Stimulated activated CD8-positive, alpha-beta memory T cell treated with anti-CD3 and anti-CD28 coated beads, Interleukin-7, amount 100 ng/mL, for 1 hour (primary cell): ENCODE results near the gene ARHGAP44.

ENCODE experiments used
- DNase-seq, 2 donors: peaks; one replicate each; pipeline ENCODE4 v3.0.0-alpha.2; 2020; ENCODE audit warnings: low read depth in 2 of 2

The ARHGAP44 gene, protein sequence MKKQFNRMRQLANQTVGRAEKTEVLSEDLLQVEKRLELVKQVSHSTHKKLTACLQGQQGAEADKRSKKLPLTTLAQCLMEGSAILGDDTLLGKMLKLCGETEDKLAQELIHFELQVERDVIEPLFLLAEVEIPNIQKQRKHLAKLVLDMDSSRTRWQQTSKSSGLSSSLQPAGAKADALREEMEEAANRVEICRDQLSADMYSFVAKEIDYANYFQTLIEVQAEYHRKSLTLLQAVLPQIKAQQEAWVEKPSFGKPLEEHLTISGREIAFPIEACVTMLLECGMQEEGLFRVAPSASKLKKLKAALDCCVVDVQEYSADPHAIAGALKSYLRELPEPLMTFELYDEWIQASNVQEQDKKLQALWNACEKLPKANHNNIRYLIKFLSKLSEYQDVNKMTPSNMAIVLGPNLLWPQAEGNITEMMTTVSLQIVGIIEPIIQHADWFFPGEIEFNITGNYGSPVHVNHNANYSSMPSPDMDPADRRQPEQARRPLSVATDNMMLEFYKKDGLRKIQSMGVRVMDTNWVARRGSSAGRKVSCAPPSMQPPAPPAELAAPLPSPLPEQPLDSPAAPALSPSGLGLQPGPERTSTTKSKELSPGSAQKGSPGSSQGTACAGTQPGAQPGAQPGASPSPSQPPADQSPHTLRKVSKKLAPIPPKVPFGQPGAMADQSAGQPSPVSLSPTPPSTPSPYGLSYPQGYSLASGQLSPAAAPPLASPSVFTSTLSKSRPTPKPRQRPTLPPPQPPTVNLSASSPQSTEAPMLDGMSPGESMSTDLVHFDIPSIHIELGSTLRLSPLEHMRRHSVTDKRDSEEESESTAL

GRCh38 chr17:12789481-12790248 lies at the start of gene ARHGAP44:
ARHGAP44 (plus strand) TSS chr17:12789498; CDS start chr17:12789839, 341 bp downstream.
- no peak for DNase-seq

GRCh38 chr17:12739500-12739899 lies 49.8 kb upstream of the ARHGAP44 start:
- no peak for DNase-seq

DNA sequence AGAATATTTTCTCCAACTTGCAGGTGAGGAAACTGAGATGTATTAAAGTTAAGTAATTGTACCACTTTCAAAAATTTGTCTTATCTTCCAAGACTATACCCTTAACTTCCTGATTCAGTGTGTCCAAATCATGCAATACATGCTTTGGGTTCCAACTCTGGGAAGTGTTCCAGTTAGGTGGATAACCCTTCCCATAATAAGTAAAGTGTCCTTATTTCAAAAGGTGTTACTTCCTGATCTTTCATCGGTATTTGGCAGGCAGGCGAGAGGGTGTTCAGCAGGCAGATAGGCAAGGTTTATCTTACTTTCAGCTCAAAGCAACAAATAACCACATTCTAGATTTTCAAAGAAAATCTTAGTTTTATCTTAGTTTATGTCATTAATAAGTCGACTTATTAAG lies 46.3 kb upstream of the ARHGAP44 start:
- DNase-seq: no peak

DNA sequence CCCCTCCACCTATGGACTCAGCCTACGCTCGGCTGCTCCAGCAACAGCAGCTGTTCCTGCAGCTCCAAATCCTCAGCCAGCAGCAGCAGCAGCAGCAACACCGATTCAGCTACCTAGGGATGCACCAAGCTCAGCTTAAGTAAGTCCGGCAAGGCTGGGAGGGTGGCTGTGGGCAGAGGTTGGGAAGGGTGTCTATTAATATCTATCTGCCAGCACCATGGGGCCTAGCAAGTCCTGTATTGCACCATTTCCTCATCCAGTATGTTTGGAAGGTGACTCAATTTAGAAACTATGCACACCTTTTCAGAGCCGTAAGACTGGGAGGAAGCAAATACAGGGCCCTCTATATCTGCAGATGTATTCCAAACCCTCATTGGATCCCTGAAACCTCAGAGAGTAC lies 45.0 kb upstream of the ARHGAP44 start:
- no peak for DNase-seq

DNA sequence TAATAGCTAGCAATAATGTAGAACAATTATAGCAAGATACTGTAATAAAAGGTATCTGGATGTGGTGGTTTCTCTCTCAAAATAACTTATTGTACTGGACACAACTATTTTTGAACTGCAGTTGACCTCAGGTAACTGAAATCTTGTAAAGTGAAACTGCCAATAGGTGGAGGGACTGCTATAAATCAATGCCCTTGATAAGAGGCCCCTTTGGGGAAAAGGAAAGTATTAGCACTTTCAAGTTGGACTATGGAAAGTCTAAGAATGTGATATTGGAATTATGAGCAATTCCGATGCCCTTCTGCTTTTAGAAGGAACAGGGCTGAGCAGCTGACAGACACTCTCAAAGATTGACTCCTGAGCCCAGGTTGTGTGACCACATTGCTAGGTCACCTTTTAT lies 44.5 kb upstream of the ARHGAP44 start:
- DNase-seq: no peak

- no peak for DNase-seq
Measured at GRCh38 chr17:12745486-12745885, 43.8 kb upstream of the ARHGAP44 start.

DNA sequence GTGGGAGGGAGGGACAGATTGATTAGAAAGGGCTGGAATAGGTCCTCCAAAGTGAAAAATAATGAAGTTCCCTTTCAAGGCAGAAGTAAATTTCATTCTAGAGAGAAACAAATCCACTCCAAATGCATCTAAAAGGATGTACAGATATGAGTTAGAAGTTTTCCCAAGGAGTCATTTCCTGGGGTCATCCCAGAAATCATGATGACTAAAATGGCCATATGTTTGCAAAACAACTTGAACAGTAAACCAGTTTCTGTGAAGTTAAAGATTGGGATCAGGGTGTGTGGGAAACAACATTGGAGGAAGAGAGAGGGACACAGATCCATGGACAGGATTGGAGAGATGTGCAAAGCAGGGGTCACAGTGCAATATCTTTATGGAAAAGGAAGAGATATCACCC lies 32.5 kb upstream of the ARHGAP44 start:
- DNase-seq: no peak

DNA sequence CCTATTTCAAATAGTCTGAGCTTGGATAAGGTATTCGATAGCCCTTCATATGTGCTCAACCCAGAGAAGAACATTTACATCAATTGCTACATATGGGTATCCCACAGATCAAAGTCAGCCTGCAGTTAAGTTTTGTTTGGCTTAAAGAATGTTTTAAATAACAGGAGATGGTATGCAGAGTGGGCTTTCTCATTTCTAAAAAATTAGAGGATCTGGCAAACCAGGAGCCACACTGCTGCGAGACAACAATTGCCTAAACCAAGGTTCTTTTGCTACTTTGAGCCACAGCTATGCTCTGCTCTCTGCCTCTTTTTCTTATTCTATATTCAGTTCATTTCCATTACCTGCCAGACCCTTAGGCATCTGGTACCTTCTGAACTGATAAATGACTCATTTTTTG lies 30.2 kb upstream of the ARHGAP44 start:
- DNase-seq: no peak

DNA sequence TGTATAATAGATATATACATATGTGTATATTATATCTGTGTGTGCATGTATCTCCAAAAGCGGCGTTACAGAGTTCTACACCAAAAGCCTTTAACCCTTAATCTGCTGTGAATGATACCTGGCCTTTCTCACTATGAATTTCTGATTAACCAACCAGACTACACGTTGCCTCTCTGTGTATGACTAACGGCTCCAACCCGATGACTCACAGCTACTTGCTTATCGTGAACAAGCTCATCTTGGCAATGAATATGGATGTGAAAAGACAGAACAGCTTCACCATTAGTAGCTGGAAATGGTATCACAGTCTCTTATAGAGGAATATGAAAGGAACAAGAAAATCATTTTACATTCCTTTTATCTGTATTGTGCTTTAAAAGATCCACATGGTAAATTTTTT lies 23.8 kb upstream of the ARHGAP44 start:
- DNase-seq: no peak

GRCh38 chr17:12768255-12768654 lies 21.0 kb upstream of the ARHGAP44 start:
- DNase-seq: no peak

- no peak for DNase-seq
Measured at GRCh38 chr17:12769981-12770380, 19.3 kb upstream of the ARHGAP44 start.

- DNase-seq: no peak
Measured at GRCh38 chr17:12773153-12773552, 16.1 kb upstream of the ARHGAP44 start.

GRCh38 chr17:12789075-12789480 lies 220 bp upstream of the ARHGAP44 start:
- no peak for DNase-seq

DNA sequence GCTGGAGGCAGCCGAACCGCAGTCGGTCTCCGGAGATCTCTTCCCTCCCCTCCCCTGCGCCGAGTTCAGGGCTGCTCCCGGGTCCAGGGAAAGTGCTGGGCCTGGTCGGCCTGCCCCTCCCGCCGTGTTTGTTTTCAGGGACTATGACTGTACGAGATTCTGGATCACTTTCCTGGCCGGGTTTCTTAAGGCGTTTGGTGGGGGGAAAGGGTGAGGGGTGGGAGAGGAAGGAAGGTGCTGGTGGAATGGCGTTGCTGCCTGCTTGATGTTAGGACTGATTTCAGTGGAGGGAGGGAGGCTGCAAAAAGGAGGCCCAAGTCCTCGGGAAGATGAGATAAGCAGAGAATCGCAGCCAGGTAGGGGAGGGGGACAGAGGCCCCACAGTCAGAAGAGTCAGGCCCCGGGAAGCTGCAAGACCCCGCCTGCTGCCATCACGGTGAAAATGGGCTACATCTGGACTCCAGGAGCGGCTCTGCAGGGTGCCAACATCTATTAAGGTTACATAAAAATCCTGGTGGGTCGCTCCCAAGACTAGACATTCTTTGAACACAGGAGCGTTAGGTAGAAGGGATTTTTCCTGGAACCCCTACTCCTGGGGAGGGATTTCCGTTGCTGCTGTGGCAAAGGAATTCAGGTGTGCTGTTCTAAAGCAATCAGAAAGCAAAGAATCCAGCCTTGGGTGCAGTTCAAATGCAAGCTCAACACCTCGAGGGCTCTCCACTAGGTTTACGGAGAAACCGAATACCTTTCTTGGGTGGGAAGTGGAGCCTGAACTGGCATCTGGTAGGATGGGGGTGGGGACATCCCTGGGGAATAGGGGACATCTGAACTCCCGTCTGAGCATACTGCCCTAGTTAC lies 1.2 kb downstream of the ARHGAP44 start:
- DNase-seq: no peak

DNA sequence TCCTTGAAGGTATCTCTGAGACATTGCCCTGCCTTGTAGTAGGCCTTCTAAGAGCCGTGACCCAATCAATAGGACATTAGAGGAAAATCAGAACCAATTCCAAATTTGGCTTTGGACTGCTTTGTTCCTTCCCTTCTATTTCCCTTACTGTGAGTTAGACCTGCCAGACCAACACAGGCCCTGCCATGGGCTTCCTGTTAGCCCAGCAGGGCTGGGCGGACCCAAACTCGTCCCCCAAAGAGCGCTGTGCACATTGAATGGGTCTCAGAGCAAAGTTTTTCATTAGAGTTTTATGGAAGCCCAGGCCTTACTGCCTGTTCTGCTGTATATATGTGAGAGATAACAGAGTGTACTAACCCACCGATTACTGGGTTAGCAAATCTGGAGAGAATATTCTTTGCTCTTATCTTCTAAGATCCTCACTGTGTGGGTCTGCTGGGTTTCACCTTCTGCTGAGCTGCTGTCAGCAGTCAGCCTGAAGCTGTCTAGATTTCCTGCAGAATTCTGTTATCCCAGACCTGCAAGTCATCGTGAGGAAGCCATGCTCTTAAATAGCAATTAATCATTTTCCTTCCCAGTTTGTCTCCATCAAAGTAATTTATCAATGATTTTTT lies 5.7 kb downstream of the ARHGAP44 start:
- DNase-seq: no peak

GRCh38 chr17:12800855-12801365 lies 11.6 kb downstream of the ARHGAP44 start:
- DNase-seq: no peak

DNA sequence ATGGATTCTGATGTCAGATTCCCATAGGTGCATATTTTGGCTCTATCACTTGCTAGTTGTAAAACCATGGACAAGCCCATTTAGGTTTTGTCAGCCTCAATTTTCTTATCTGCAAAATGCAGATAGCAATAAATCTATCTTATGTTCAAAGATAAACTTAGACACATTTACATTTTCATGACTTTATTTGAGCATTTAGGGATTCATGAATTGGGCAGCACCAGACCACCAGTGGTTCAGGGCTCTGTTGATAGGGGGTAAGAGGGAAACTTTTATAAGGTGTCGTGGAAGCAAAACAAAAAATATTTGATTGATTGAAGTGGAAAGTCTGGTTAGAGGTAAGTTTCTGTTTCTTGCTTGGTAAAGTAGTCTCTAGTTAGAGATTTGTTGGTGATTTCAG lies 17.3 kb downstream of the ARHGAP44 start:
- no peak for DNase-seq

DNA sequence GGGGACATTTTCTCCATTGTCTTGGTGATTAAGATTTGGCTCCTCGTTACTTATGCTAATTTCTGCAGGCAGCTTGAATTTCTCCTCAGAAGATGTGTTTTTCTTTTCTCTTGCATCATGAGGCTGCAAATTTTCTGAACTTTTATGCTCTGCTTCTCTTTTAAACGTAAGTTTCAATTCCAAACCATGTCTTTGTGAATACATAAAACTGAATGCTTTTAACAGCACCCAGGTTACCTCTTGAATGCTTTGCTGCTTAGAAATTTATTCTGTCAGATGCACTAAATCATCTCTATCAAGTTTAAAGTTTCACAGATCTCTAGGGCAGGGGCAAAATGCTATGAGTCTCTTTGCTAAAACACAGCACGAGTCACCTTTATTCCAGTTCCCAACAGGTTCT lies 19.4 kb downstream of the ARHGAP44 start:
- no peak for DNase-seq

DNA sequence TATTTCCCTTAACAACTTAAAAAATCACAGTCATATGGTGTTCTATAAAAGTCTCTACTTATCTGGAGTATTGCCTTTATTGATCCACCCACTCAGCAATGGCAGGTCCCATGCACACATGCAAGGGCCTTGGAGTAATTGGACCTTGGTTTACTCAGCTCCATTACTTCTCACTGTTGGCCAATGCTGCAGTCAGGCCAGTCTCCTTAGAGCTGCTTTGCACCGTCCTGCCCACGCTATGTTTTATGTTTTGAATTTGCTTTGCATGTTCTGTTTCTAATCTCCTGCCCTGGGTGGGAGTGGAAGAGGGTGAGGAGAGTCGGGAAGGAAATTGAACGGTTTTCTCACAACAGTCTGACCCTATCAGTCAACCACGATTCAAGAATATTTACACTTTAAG lies 23.6 kb downstream of the ARHGAP44 start:
- no peak for DNase-seq

GRCh38 chr17:12813664-12814063 lies 24.4 kb downstream of the ARHGAP44 start:
- no peak for DNase-seq

DNA sequence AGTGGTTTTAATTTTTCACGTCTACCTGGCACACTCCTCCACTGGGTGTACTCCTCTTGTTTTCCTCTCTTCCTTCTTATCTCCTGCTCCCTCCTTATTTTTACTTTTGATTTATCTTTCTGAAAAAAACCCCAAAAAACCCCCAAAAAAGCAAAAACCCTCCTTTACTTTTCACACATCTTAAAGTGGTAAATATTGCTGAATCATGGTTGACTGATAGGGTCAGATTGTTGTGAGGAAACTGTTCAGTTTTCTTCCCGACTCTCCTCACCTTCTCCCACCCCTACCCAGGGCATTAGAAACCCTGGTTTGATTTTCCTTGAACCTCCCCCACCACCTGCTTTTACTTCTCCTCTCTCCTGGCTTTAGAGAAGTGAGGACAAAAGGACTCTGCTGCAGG lies 25.4 kb downstream of the ARHGAP44 start:
- DNase-seq: no peak
